H1 (cell line): ENCODE results near the gene CBFA2T2. TPM values are rescaled to one million over a fixed set of nuclear protein-coding genes. Genes with fewer than 3 reads are reported as not detected.

Experiments used
- ASH2L ChIP-seq: fragments of 200-600, 300-600 bp; sonication (generic); IDR thresholded peaks from one replicate; pipeline ENCODE4 v1.7.1; 2017; ENCODE audit warnings: low read length
- CHD1 ChIP-seq: IDR thresholded peaks from 2 replicates; pipeline ENCODE4 v1.6.1; 2012; ENCODE audit warnings: low read depth, low read length, improper control_type of control experiment
- CHD2 ChIP-seq: IDR thresholded peaks from 2 replicates; pipeline ENCODE4 v1.6.1; 2012; ENCODE audit warnings: low read length, improper control_type of control experiment
- FOSL1 ChIP-seq: IDR thresholded peaks from 2 replicates; pipeline ENCODE4 v1.6.1; 2011; ENCODE audit warnings: mild to moderate bottlenecking, low read depth, low read length, moderate library complexity; ENCODE audit not compliant: insufficient read depth
- GABPA ChIP-seq: IDR thresholded peaks from 2 replicates; pipeline ENCODE4 v1.6.1; 2011; ENCODE audit warnings: mild to moderate bottlenecking, low read length, moderate library complexity, borderline replicate concordance; ENCODE audit not compliant: insufficient read depth
- JUND ChIP-seq: IDR thresholded peaks from 2 replicates; pipeline ENCODE4 v1.6.1; 2011; ENCODE audit warnings: mild to moderate bottlenecking, improper control_type of control experiment, low read length
- KDM1A ChIP-seq: fragments of 200-600, 300-600 bp; sonication (generic); IDR thresholded peaks from 2 replicates; pipeline ENCODE4 v1.7.1; 2016; ENCODE audit warnings: mild to moderate bottlenecking, low read length, borderline replicate concordance
- PHF8 ChIP-seq: fragments of 200-600 bp; sonication (generic); conservative IDR thresholded peaks from 2 replicates; pipeline ENCODE4 v1.7.1; 2012; ENCODE audit warnings: low read depth, mild to moderate bottlenecking, inconsistent platforms, low read length, moderate library complexity
- POLR2A ChIP-seq, 2 experiments: IDR thresholded peaks; 1 replicate in 1 of 2; 2 replicates in 1 of 2; pipeline ENCODE4 v1.6.1; 2011; ENCODE audit warnings: low read depth in 2 of 2, low read length in 2 of 2, mild to moderate bottlenecking in 2 of 2; ENCODE audit errors: control extremely low read depth in 1 of 2
- POLR2AphosphoS5 ChIP-seq: IDR thresholded peaks from 2 replicates; pipeline ENCODE4 v1.6.1; 2011; ENCODE audit warnings: low read depth, low read length
- RBBP5 ChIP-seq: IDR thresholded peaks from 2 replicates; pipeline ENCODE4 v1.7.1; 2012; ENCODE audit warnings: low read depth, mild to moderate bottlenecking, inconsistent platforms, low read length, moderate library complexity, borderline replicate concordance
- SIRT6 ChIP-seq: IDR thresholded peaks from one replicate; pipeline ENCODE4 v1.7.1; 2012; ENCODE audit warnings: low read length, inconsistent platforms
- SRF ChIP-seq: IDR thresholded peaks from 2 replicates; pipeline ENCODE4 v1.6.1; 2011; ENCODE audit warnings: mild to moderate bottlenecking, low read depth, low read length, moderate library complexity
- SUZ12 ChIP-seq: fragments of 200-600 bp; sonication (generic); IDR thresholded peaks from 2 replicates; pipeline ENCODE4 v1.6.1; 2012; ENCODE audit warnings: mild to moderate bottlenecking, inconsistent platforms, low read length, moderate library complexity, mixed read lengths
- TBP ChIP-seq: IDR thresholded peaks from 2 replicates; pipeline ENCODE4 v1.6.1; 2011; ENCODE audit warnings: low read depth, low read length, improper control_type of control experiment
- ZNF274 ChIP-seq: IDR thresholded peaks from 2 replicates; pipeline ENCODE4 v1.7.0; 2012; ENCODE audit warnings: low read length, borderline replicate concordance; ENCODE audit errors: extremely low read depth
- polyA plus RNA-seq, 7 experiments: library from polyadenylated mRNA; depleted of rRNA in 3 of 7; stranded (reverse) in 5 of 7; unstranded in 2 of 7; fragments of >200 nt in 5 of 7; fragments of 200-250 nt in 2 of 7; gene quantifications; 1 replicate in 5 of 7; 2 replicates in 1 of 7; 4 replicates in 1 of 7; pipeline versions ENCODE4 v1.2.1 to v1.2.3, GENCODE V29; 2011 to 2013; ENCODE audit warnings: missing spikeins in 2 of 7, mixed read lengths in 2 of 7
- total RNA-seq: library from RNA; stranded (reverse); fragmentation: NEBNext Ultra II Directional; extraction: Animal tissue kit (Norgen Biotek cat#: 25700); gene quantifications from 2 replicates; pipeline ENCODE4 v1.2.1, GENCODE V29; 2021

CBFA2T2 gene
- total and polyA plus RNA-seq, 2 of the 8 experiments (the other 6 are each of a cell fraction or from before 2014, with no cell fraction given), result 11.6 to 12.9 TPM

DNA sequence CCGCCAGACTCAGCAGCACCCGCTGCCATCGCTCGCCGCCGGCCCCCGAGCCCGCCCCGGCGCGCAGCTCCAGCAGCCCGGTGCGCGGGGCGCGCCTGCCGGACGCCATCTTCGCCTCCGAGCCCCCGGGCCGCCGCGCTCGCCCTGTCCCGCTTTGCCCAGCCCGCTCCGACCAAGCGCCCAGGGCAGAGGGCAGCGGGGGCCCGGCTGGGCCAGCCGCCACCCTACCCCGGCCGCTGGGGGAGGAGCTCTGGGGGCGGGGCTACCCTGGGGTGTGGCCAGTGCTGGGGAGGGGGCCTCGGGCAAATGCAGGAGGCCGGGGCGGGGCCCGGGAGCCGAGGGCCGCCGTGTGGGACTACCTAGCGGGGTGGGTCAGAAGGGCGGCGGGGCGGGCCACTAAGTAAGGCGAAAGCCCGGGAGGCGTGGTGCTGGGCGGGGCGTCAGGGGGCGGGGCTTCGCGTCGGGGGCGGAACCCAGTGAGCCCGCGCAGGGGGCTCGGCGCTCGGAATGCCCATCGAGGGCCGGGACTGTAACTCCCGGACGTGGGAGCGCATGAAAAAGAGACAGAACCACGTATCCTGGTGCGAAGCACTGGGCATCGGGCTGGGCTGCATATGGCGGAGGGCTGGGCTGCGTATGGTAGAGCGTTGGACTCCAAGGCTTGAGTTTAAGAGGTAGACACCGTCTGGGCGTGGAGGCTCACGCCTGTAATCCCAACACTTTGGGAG lies 46.2 kb upstream of the CBFA2T2 start, which contains the start of gene SNTA1 (continued):
- TF ChIP-seq CHD1 (no peak), GABPA (no peak), RBBP5 (no peak), SRF (no peak), POLR2AphosphoS5 (no peak), ASH2L (no peak), ZNF274 (no peak), SIRT6 (no peak), SUZ12 (no peak), KDM1A (no peak), JUND (no peak), FOSL1 (no peak), POLR2A (IDR thresholded peaks at IDR 0.05; ENCODE audit: control extremely low read depth in 1 of 2, low read depth in 2 of 2, low read length in 2 of 2) (0 out of 3 replicates have a peak, but pooled peaks of 1 of the 2 experiments have one; percentile 18), PHF8 (peak; percentile 59; the same call in 1 of the 2 replicates), CHD2 (no peak), TBP (no peak; the same call in 1 of the 2 replicates)
